Hematopoietic multipotent progenitor cell treated with erythropoietin and hydrocortisone succinate and interleukin-3 and kit ligand, for 4 days (in vitro differentiated cells): ENCODE data around the gene GSTM4.
"Not testable (repeated sequence)": the region's sequence is repeated elsewhere in the genome, so short reads cannot be mapped to it uniquely, and the experiment has no call there.

ENCODE experiments used
- DNase-seq: peaks from one replicate; pipeline ENCODE4 v3.0.0-alpha.2; 2015

GSTM4 gene

GRCh38 chr1:109669246-109669948 lies 13.5 kb downstream of the GSTM4 start:
- peak; percentile 48 for DNase-seq

GRCh38 chr1:109669949-109670302 lies 14.0 kb downstream of the GSTM4 start:
- DNase-seq = not testable (repeated sequence)

GRCh38 chr1:109671067-109671466 lies 15.2 kb downstream of the GSTM4 start:
- DNase-seq = no peak

GRCh38 chr1:109673861-109674260 lies 18.0 kb downstream of the GSTM4 start:
- DNase-seq = not testable (repeated sequence)

- DNase-seq = not testable (repeated sequence)
Observed at GRCh38 chr1:109676683-109677381, 20.9 kb downstream of the GSTM4 start.

GRCh38 chr1:109677459-109677858 lies 21.6 kb downstream of the GSTM4 start:
- no peak for DNase-seq

GRCh38 chr1:109678637-109679036 lies 22.7 kb downstream of the GSTM4 start:
- DNase-seq = not testable (repeated sequence)

GRCh38 chr1:109684777-109685176 lies 28.9 kb downstream of the GSTM4 start:
- DNase-seq = not testable (repeated sequence)

GRCh38 chr1:109685399-109685798 lies 29.5 kb downstream of the GSTM4 start:
- DNase-seq = not testable (repeated sequence)

- not testable (repeated sequence) for DNase-seq
Observed at GRCh38 chr1:109685890-109686289, 30.0 kb downstream of the GSTM4 start.

GRCh38 chr1:109687109-109687508 lies 31.2 kb downstream of the GSTM4 start:
- DNase-seq = not testable (repeated sequence)

- no peak for DNase-seq
Observed at GRCh38 chr1:109687641-109688499, 32.0 kb downstream of the GSTM4 start, which contains the start of gene GSTM1. Gene GSTM1 (plus strand): TSS chr1:109687817. CDS start chr1:109687874, 57 bp downstream.

GRCh38 chr1:109689844-109690405 lies 34.0 kb downstream of the GSTM4 start:
- no peak for DNase-seq

GRCh38 chr1:109691759-109692158 lies 35.9 kb downstream of the GSTM4 start:
- no peak for DNase-seq

GRCh38 chr1:109694400-109694799 lies 38.5 kb downstream of the GSTM4 start:
- not testable (repeated sequence) for DNase-seq

- DNase-seq = not testable (repeated sequence)
Observed at GRCh38 chr1:109695138-109695537, 39.2 kb downstream of the GSTM4 start.

GRCh38 chr1:109697066-109697465 lies 41.2 kb downstream of the GSTM4 start:
- no peak for DNase-seq

GRCh38 chr1:109697861-109698260 lies 42.0 kb downstream of the GSTM4 start:
- DNase-seq = not testable (repeated sequence)

- DNase-seq = not testable (repeated sequence)
Observed at GRCh38 chr1:109702940-109703339, 47.0 kb downstream of the GSTM4 start.

GRCh38 chr1:109704173-109704572 lies 48.3 kb downstream of the GSTM4 start:
- no peak for DNase-seq

- DNase-seq = no peak
Observed at GRCh38 chr1:109705411-109705810, 49.5 kb downstream of the GSTM4 start.

- DNase-seq = not testable (repeated sequence)
Observed at GRCh38 chr1:109708949-109709348, 53.0 kb downstream of the GSTM4 start.

- not testable (repeated sequence) for DNase-seq
Observed at GRCh38 chr1:109709822-109710221, 53.9 kb downstream of the GSTM4 start.
